Measurements from ENCODE around the gene FGF5. TPM values are rescaled to one million over a fixed set of nuclear protein-coding genes. Genes with fewer than 3 reads are reported as not detected.

FGF5 gene
- total RNA-seq, 1 experiment from 2014 or later = not detected

DNA sequence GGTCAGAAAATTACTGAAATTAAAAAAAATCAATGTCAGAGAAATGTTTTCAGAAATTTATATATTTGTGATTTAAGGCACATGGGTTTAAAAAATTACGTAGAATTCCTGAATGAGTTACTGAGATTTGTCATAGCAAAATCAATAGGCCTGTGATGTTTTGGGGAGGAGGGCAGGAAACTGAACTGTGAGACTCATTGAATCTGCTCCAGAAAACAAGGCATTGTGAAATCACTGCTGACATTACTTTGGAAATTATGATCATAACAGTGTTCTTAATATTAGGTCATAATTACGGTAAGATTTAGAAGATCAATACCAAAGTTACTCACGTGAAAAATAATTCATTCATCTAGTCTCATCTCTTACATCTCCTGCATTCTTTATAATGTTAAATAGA, 5.3 kb downstream of the FGF5 start:
- H3K23me2 ChIP-seq (ENCODE audit: insufficient read length, low read depth, low read length, poor library complexity, severe bottlenecking) = peaks cover 6% of the 10 kb centered on the region
- no peak overlapping the region for H3K27ac ChIP-seq (ENCODE audit: insufficient read length, low read depth, low read length)
- H3K4me2 ChIP-seq (ENCODE audit: insufficient read depth, insufficient read length, low read length) = no peak overlapping the region
- no peak overlapping the region for H2BK120ac ChIP-seq (ENCODE audit: low read depth, low read length, poor library complexity, severe bottlenecking)
- no peak overlapping the region for H3K4ac ChIP-seq (ENCODE audit: low read depth, low read length)
- no peak overlapping the region for H3K14ac ChIP-seq (ENCODE audit: insufficient read depth, low read length)
- no peaks in the 10 kb centered on the region for H3K79me1 ChIP-seq (ENCODE audit: insufficient read depth, low read depth, low read length, poor library complexity, severe bottlenecking)
- H3K23ac ChIP-seq (ENCODE audit: insufficient read length, low read depth, low read length) = no peak overlapping the region
- TF ChIP-seq, protein P1, sequence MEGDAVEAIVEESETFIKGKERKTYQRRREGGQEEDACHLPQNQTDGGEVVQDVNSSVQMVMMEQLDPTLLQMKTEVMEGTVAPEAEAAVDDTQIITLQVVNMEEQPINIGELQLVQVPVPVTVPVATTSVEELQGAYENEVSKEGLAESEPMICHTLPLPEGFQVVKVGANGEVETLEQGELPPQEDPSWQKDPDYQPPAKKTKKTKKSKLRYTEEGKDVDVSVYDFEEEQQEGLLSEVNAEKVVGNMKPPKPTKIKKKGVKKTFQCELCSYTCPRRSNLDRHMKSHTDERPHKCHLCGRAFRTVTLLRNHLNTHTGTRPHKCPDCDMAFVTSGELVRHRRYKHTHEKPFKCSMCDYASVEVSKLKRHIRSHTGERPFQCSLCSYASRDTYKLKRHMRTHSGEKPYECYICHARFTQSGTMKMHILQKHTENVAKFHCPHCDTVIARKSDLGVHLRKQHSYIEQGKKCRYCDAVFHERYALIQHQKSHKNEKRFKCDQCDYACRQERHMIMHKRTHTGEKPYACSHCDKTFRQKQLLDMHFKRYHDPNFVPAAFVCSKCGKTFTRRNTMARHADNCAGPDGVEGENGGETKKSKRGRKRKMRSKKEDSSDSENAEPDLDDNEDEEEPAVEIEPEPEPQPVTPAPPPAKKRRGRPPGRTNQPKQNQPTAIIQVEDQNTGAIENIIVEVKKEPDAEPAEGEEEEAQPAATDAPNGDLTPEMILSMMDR (conservative IDR thresholded peaks at IDR 0.05) = no peak
- Mint-ChIP-seq H3K4me1 (peaks cover 8 to 18% of the 10 kb centered on the region in 2 experiments), H3K27ac (no peak overlapping the region), H3K36me3 (ENCODE audit: insufficient read depth in 1 of 3, low read depth in 3 of 3) (no peaks in the 10 kb centered on the region), H3K27me3 (ENCODE audit: low read depth) (peaks cover 58% of the 10 kb centered on the region), H3K9me3 (no peaks in the 10 kb centered on the region; a peak in 1 of 5 replicates), H3K4me3 (no peak overlapping the region)
- H2BK20ac ChIP-seq (ENCODE audit: low read depth, low read length, poor library complexity, severe bottlenecking) = no peak overlapping the region
- no peaks in the 10 kb centered on the region for H3K4me1 ChIP-seq (ENCODE audit: insufficient read depth, low read length)
- no peak overlapping the region for H2AK5ac ChIP-seq (ENCODE audit: insufficient read length, low read length)
- no peak overlapping the region for H3K56ac ChIP-seq (ENCODE audit: insufficient read length, low read depth, low read length)
- no peaks in the 10 kb centered on the region for H4K20me1 ChIP-seq (ENCODE audit: control insufficient read depth, insufficient read depth, insufficient read length)
- no peaks in the 10 kb centered on the region for H3K9me3 ChIP-seq (ENCODE audit: control insufficient read depth, low read depth, low read length)
- DNase-seq = no peak
- no peak overlapping the region for H2BK15ac ChIP-seq (ENCODE audit: low read depth, low read length)
- no peak overlapping the region for H3T11ph ChIP-seq (ENCODE audit: low read length)
- H4K8ac ChIP-seq (replicated peaks; ENCODE audit: insufficient read length, low read depth, low read length) = no peak overlapping the region
- H2BK5ac ChIP-seq (ENCODE audit: insufficient read length, low read length) = no peak overlapping the region
- H3K79me2 ChIP-seq (ENCODE audit: insufficient read depth, low read length) = no peaks in the 10 kb centered on the region
- whole genome bisulfite sequencing (ENCODE audit: extremely low coverage, insufficient read length, low lambda C conversion rate) = no CpG with 5 or more reads among the region's 3 CpGs
- H2AFZ ChIP-seq (ENCODE audit: low read length) = no peak overlapping the region
- peaks cover 30% of the 10 kb centered on the region for H3K27me3 ChIP-seq (ENCODE audit: insufficient read depth, low read length)
- H3K9ac ChIP-seq (ENCODE audit: extremely low read depth, insufficient read length, low read length) = no peak overlapping the region
- no peak overlapping the region for H4K91ac ChIP-seq (ENCODE audit: insufficient read length, low read depth, low read length)
- no peak overlapping the region for H3K18ac ChIP-seq (ENCODE audit: insufficient read length, low read depth, low read length)
- H4K5ac ChIP-seq (ENCODE audit: insufficient read length, low read depth, low read length) = no peak overlapping the region
- H2BK12ac ChIP-seq (ENCODE audit: insufficient read length, low read depth, low read length) = no peak overlapping the region
